Measurements from ENCODE around the gene ABCA7.

ABCA7 gene, protein sequence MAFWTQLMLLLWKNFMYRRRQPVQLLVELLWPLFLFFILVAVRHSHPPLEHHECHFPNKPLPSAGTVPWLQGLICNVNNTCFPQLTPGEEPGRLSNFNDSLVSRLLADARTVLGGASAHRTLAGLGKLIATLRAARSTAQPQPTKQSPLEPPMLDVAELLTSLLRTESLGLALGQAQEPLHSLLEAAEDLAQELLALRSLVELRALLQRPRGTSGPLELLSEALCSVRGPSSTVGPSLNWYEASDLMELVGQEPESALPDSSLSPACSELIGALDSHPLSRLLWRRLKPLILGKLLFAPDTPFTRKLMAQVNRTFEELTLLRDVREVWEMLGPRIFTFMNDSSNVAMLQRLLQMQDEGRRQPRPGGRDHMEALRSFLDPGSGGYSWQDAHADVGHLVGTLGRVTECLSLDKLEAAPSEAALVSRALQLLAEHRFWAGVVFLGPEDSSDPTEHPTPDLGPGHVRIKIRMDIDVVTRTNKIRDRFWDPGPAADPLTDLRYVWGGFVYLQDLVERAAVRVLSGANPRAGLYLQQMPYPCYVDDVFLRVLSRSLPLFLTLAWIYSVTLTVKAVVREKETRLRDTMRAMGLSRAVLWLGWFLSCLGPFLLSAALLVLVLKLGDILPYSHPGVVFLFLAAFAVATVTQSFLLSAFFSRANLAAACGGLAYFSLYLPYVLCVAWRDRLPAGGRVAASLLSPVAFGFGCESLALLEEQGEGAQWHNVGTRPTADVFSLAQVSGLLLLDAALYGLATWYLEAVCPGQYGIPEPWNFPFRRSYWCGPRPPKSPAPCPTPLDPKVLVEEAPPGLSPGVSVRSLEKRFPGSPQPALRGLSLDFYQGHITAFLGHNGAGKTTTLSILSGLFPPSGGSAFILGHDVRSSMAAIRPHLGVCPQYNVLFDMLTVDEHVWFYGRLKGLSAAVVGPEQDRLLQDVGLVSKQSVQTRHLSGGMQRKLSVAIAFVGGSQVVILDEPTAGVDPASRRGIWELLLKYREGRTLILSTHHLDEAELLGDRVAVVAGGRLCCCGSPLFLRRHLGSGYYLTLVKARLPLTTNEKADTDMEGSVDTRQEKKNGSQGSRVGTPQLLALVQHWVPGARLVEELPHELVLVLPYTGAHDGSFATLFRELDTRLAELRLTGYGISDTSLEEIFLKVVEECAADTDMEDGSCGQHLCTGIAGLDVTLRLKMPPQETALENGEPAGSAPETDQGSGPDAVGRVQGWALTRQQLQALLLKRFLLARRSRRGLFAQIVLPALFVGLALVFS (N-terminal part only)

GRCh38 chr19:1039646-1040475, at the start of gene ABCA7:
Gene ABCA7 (plus strand): TSS chr19:1040107. CDS start chr19:1041362, 1,255 bp downstream.
- peak; percentile 85 for DNase-seq (ENCODE audit: low spot score)

DNA sequence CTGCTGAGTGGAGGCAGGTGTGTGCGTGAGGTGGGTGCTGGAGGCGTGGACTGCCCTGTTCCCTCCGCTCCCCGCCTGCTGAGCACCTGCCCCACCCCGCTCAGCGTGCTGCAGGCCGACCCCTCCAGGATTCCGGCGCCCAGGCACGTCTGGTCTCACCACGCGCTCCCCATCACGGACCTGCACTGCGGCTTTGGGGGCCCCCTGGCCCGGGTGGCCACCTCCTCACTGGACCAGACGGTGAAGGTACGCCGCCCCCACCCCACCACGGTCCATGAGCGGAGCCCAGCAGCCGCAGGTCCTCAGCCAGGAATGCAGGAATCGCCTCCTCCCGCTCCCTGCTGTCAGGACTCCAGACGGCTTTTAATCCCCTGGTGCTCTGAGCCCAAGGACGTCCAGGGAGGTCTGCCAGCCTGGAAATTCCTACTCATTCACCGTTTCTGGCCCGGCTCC, 49.8 kb upstream of the ABCA7 start:
- no peak for DNase-seq (ENCODE audit: low spot score)

- no peak for DNase-seq (ENCODE audit: low spot score)
Observed at GRCh38 chr19:990746-991145, 49.2 kb upstream of the ABCA7 start.

DNA sequence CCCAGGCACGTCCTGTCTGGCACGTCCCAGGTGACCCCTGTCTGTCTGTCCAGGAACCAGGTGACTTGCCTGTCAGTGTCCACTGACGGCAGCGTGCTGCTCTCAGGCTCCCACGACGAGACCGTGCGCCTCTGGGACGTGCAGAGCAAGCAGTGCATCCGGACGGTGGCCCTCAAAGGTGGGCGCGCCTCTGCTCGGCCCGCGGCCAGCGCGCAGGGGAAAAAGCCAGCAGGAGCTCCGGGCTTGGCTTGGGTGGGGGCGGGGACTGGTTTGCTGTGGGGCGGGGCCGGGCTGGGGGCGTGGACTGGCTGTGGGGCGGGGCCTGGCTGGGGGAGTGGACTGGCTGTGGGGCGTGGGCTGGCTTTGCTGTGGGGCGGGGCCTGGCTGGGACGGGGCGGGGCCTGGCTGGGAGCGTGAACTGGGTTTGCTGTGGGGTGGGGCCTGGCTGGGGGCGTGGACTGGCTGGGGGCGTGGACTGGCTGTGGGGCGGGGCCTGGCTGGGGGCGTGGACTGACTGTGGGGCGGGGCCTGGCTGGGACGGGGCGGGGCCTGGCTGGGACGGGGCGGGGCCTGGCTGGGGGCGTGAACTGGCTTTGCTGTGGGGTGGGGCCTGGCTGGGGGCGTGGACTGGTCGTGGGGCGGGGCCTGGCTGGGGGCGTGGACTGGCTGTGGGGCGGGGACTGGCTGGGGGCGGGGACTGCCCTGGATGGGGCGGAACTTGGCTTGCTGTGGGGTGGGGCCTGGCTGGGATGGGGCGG, 48.6 kb upstream of the ABCA7 start:
- peak; percentile 71 for DNase-seq (ENCODE audit: low spot score)

GRCh38 chr19:991932-992669, 47.8 kb upstream of the ABCA7 start:
- DNase-seq (ENCODE audit: low spot score) = no peak

- no peak for DNase-seq (ENCODE audit: low spot score)
Observed at GRCh38 chr19:992670-993055, 47.2 kb upstream of the ABCA7 start.

DNA sequence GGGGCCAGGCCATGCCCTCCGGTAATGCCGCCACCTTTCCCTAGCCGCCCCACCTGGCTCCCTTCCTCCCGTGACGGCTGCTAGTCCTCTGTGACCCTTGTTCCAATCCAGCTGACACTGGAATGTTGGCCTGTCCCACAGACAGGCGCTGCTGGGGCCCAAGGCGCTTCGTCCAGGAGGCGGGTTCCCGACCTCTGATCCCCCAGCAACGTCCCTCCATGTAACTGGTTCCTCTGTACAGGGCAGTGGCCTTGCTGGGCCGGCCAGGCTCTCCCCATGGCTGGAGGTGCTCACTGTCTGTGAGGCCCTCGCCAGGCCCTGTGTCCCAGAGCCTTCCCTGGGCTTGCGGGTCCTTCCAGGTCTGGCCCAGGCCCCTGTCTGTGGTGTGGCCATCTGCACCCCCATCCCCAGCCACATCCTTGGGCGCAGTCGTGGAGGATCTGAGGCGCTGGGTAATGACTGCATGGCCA, 46.5 kb upstream of the ABCA7 start:
- DNase-seq (ENCODE audit: low spot score) = no peak

GRCh38 chr19:993831-994393, 46.0 kb upstream of the ABCA7 start:
- DNase-seq (ENCODE audit: low spot score) = no peak

DNA sequence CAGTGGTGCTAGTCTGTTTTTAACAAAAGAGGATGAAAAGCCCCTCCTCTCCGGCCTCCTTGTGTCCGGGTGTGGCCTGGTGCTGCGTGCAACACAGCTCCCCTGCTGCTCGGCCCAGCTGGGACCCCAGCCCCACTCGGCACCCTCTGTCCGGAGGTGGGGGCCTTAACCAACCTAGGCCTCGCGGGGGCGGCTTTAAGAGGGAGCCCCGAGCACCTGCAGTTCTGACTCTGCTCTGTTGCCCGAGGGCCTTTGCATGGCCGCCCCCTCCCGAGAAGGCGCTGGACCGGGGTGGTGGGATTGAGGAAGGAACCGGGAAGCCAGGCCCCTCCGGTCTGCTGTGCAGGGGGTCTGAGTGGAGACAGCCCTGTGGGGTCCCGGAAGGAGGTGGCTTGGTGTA, 45.4 kb upstream of the ABCA7 start:
- no peak for DNase-seq (ENCODE audit: low spot score)

DNA sequence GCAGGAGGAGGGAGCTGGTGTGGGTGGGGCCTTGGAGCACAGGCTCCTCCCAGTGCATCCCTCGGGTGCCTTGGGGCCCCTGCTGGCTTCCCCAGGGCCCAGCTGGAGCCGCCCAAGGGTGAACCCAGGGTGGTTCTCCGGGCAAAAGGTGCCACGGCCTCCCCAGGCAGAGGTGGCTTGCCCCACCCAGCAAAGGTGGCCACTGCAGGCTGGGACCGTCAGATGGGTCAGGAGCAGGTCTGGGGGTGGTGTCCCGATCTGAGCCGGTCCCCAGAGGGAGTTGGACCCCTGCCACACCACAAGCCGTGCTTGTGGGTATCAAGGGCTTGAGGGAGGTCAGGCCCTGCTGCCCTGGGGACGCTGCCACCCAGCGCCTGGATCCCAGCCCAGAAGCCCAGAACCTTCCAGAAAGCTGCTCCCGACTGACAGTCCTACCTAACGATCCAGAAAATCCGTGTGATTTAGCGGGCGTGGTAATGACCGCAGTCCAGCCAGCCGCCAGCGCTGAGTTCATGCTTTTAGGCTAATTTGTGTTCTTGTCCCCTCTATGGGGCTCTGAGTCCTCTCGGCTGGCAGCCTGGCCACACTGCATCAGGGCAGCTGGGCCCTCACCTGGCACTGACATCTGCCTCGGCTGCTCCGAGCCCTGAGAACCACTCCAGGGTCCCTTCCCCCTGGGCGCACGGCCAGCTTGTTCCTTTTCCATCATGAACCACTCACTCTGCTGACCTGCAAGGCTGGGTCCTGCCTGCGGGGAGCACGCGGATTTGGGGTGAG, 44.7 kb upstream of the ABCA7 start:
- no peak for DNase-seq (ENCODE audit: low spot score)

DNA sequence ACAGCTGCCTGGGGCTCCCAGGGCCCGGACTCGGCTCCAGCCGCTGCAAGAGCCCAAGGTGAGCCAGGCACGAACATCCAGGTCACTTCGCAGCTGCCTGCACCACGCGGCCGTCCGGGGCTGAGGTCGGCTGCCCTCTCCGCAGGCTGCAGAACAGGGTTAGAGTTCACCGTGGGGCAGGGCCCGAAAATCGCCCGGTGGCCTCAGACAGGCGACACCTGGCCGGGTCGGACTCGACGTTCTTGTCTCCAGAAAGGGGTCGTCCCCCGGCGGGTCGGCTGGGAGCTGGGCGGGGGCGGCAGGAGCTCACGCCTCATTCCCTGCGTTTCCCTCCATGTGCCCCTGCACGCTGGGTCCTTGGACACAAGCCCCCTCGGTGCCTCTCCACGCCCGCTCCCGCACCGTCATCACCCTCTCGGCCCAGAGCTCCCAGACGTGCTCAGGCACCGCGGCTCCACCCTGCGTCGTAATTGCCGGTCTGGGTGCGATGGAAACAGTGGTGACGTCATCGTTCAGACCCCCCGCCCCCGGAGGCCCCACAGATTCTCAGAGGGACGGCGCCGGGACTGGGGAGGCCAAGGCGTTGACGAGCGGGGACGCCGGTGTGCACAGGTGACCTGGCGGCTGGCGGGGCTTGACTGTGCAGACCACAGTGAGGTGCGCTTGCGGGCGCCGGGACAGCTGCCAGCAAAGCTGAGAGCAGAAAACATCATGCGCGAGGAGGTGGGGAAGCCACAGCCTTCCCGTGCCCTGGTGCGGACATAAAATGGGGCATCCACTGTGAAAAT, 43.7 kb upstream of the ABCA7 start:
- peak; percentile 59 for DNase-seq (ENCODE audit: low spot score)

GRCh38 chr19:998064-998463, 41.8 kb upstream of the ABCA7 start:
- DNase-seq (ENCODE audit: low spot score) = no peak

GRCh38 chr19:999379-999719, 40.6 kb upstream of the ABCA7 start:
- no peak for DNase-seq (ENCODE audit: low spot score)

DNA sequence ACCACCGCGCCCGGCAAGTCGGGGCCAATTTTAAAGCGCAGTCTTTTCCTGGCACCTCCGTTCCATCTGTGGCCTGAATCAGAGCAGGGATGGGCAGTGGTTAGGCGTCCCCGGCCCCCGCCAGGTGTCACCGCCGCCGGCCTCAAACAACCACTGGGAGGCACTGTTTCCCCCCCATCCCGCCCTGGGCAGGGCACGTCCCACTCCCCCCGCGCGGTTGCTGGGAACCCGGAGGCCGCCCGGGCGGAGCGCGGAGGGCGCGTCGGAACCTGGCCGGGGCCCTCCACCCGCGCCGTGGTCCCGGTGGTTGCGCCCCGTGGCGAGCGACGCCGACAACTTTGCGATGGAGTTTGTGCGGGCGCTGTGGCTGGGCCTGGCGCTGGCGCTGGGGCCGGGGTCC, 39.8 kb upstream of the ABCA7 start, which contains the start of gene GRIN3B:
Gene GRIN3B, plus strand, starts transcription at position 325 of the 400 bp plus-strand sequence. Its CDS starts 19 bp downstream, at position 344.
- peak; percentile 95 for DNase-seq (ENCODE audit: low spot score)

- peak; percentile 65 for DNase-seq (ENCODE audit: low spot score)
Observed at GRCh38 chr19:1000591-1001537, 39.0 kb upstream of the ABCA7 start.

- peak; percentile 90 for DNase-seq (ENCODE audit: low spot score)
Observed at GRCh38 chr19:1001538-1002166, 38.3 kb upstream of the ABCA7 start.

All from iPS-NIHi11 (cell line).